Endothelial cell of hepatic sinusoid (primary cell): ENCODE measurements around the gene INHA.

Experiments used
- in situ Hi-C: cut with HindIII; loops from 2 replicates; pipeline ENCODE4 v1.10.0; 2017; ENCODE audit warnings: low sequenced_read_pairs

The INHA gene, protein sequence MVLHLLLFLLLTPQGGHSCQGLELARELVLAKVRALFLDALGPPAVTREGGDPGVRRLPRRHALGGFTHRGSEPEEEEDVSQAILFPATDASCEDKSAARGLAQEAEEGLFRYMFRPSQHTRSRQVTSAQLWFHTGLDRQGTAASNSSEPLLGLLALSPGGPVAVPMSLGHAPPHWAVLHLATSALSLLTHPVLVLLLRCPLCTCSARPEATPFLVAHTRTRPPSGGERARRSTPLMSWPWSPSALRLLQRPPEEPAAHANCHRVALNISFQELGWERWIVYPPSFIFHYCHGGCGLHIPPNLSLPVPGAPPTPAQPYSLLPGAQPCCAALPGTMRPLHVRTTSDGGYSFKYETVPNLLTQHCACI

DNA sequence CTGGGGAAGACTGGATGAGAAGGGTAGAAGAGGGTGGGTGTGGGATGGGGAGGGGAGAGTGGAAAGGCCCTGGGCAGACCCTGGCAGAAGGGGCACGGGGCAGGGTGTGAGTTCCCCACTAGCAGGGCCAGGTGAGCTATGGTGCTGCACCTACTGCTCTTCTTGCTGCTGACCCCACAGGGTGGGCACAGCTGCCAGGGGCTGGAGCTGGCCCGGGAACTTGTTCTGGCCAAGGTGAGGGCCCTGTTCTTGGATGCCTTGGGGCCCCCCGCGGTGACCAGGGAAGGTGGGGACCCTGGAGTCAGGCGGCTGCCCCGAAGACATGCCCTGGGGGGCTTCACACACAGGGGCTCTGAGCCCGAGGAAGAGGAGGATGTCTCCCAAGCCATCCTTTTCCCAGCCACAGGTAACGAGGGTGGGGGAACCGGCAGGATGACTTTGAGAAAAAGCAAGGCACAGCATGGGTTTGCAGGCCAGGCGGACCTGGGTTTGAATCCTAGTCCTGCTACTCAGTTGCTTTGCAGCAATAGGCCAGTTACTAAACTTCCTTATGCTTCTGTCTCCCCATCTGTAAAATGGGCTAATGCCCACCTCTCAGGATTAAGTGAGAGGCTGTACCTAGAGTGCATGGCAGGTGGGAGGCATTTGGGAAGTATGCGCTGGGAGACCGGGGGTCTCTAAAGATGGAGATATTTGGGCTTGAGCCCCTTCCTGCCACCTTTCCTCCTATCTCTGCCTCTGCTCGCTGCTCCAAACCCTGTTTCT lies at the start of gene INHA:
Gene INHA (plus strand): TSS at position 74 of the 765 bp plus-strand sequence. CDS start 65 bp downstream, at position 139.
- in situ Hi-C loops: no loop called here

DNA sequence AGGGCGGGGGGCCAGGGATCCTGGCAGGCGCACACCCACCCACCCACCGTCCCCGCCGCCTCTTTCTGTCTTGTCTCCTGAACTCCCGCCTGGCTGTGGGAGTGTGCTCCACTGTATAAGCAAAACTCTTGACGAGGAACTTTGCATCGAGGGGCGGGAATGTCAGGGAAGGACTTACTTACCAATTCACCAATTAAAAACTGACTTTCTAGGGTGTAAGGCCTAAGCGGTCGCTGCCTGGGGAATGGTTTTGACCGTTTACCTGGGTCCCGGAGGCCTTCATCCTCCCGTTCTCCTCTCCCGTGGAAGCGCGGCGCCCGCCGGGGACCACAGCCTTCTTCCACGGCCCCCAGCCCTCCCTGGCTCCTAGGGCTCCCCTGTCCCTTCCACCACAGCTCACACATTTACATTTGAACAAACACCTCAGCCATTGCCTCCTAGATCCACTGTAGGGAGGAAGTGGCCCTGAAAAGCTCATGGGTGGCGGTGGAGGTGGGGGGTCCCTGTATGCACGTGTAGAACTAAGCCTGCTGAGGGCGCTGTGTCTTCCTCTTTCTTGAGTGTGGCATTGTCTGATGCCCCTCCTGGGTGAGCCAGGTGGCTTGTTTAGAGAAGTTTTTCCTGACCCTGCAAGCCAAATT lies 49.0 kb upstream of the INHA start:
- in situ Hi-C loops: no loop called here

DNA sequence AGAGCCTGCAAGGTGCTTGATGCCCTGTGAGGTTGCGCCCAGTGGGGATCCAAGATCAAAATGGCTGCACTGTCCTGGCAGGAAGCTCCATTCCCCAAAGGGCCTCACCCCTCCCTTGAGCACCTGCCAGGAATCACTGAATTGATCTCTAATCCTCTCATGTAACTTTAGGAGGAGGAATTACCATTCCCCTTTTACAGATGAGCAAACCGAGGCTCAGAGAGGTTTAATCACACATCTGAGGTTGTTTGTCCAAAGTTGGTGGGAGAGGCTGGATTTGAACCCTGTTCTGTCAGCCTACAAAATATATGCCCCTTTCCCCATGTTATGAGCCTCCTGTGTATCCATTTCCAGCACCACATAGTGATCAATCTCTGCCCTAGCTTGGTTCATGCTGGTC lies 47.3 kb upstream of the INHA start:
- in situ Hi-C loops: no loop called here

DNA sequence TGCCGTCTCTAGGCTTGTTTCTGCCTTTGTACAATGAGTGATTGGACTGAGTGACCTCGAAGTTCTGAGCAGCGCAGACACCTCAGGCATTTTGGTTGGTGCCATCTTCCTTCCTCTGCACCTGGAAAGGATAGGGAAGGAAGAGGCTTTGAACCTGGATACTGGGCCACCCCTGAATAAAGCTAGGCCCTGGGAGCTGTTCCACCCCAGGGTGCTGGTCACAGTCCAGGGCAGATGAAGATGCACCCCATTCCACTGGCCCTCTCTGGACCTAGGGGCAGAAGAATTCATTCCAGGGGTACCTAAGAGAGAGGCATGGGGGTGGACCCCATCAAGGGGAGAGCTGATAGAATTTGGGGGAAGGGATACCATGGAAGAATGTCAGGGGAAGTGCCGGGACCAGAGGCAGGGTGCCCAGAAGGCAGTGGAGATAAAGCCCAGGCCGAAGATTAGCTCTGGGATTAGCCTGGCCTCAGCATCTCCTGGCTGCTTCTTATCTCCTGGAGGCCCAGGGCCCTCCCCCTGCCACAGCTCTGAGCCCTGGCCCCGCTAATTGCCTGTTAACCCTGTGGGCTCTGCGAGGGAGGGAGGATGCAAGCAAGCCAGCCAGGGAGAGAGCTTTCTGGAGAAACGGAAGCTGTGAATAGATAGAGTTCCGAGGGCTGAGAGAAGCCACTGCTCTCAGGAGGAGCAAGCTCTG lies 46.4 kb upstream of the INHA start:
- in situ Hi-C loops: no loop called here

DNA sequence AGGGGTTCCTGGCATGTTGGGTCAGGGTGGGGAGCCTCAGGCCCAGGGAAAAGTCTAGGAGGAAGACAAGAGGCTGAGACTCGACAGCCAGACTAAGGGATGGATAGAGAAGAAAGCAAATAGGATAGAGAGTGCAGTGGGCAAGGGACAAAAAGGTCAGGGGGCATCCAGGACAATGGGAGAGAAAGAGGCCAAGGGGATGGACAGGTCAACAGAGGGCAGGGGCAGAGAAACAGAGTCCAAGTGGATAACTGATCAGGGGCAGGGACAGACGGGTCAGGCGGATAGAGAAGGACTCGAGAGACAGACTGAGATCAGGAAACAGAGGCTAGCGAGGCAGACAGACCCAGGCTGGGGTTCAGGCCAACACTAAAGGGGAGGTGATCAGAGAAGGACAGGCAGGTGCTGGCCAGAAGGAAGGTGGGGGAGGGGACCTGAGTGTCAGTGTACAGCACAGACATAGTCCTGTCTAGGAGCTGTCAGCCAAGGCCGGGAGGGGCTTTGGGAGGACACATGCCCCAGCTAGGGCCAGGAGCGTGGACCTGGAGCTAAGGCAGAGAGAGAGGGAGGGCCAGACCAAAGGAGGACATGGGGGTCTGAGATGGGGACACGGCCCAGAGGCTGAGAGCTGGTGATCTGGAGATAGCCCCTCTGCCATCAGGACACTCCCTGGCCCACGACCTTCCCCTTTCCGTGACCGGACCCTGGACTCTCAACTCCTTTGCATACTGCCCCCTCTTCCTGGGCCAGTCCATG lies 45.6 kb upstream of the INHA start:
- in situ Hi-C loops: no loop called here

DNA sequence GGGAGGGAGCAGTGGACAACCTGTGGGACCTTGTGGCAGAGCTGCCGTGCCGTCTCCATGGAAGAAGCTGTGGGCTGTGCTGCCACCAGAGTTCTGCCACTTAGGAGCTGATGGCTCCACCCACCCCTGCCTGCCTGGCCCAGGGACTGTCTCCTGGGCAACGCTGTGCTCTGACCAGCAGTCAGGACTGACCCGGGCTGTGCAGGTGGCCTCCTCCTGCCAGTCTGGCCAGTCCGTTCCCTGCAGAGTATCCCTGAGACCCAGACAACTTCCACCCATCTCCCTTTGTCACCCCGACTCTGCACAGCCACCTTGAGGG lies 45.1 kb upstream of the INHA start:
- in situ Hi-C loops: no loop called here

DNA sequence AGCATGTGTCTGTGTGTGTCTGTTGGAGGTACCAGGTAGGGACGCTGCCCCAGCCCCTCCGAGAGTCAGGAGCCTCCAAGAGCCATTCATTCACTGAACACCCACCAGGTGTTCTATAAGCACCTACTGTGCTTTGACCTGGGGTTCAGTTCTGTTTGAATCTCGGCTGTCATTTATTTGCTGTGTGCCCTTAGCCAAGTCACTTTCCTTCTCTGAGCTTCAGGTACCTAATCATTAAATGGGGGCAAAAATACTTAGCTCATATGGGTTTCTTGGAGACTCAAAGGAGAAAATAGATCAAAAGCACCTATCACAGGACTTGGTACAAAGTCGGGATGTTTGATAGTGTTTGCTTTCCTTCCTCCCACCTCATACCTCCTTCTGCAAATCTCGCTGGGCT lies 44.6 kb upstream of the INHA start:
- in situ Hi-C loops: no loop called here

DNA sequence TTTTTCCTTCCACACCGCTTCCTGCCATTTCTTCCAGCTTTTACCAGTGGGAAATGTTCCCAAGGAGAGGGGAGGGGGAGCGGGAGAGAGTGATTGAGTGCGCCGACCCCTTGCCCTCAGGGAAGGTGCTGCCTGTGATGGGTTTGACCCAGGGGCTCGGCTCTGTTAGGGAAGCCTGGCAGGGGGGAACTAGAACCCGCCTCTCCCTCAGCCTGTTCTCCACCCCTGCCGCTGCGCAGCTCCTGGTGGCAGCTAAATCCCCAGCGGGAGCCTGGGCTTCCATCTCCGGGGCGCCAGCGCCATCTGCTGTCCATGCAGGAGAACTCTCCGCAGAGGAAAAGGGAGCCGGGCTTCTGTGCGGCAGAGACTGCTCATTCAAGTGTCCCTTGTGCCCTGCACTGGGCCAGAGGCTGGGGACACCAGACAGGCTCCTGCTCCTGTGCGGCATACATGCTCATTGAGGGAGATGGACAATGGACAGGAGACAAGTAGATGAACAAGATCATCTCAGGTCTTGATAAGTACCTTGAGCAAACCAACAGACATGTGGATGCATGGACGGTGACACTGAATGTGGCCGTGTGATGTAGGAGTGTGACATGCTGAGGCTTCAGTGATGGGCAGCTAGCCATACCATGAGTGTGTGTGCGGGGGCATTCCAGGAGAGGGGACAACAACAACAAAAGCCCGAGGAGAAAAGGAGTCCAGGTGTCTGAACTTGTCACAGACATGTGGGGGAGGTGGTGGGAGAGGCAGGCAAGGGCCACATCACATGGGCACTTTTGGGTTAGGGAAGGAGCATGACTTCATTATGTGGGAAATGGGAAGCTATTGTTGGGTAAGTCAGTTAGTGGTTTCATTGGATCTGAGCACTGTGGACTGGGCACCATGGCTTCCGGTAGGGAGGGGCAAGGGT lies 41.8 kb upstream of the INHA start:
- in situ Hi-C loops: no loop called here

DNA sequence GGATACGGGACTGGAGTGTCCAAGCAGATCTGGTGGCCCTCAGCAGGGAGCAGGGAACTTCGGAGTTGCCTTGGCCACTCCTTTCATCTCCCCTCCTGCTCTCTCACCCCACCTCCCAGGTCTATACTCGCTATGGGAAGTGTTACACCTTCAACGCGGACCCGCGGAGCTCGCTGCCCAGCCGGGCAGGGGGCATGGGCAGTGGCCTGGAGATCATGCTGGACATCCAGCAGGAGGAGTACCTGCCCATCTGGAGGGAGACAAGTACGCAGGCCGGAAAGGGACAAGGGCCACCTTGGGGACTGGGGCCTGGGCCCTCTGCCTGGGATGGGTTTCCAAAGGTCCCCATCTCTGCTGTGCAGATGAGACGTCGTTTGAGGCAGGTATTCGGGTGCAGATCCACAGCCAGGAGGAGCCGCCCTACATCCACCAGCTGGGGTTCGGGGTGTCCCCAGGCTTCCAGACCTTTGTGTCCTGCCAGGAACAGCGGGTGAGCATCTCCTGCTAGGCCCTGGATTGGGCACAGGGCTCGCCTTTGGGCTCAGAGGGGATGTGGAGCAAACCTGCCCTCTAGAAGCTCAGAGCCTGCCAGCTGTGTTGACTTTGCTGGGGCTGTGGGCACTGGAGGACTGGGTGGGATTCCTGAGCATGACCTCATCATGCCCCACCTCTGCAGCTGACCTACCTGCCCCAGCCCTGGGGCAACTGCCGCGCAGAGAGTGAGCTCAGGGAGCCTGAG lies 40.3 kb upstream of the INHA start:
- in situ Hi-C loops: no loop called here

DNA sequence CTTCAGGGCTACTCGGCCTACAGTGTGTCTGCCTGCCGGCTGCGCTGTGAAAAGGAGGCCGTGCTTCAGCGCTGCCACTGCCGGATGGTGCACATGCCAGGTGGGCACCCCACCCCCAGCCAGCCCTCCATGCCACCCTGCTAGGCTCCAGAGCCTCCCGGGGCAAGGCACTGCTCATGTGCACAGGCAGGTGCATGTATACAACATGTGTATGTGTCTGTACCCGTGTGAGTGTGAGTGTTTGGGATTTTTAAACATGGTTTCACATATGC lies 39.8 kb upstream of the INHA start:
- in situ Hi-C loops: no loop called here

DNA sequence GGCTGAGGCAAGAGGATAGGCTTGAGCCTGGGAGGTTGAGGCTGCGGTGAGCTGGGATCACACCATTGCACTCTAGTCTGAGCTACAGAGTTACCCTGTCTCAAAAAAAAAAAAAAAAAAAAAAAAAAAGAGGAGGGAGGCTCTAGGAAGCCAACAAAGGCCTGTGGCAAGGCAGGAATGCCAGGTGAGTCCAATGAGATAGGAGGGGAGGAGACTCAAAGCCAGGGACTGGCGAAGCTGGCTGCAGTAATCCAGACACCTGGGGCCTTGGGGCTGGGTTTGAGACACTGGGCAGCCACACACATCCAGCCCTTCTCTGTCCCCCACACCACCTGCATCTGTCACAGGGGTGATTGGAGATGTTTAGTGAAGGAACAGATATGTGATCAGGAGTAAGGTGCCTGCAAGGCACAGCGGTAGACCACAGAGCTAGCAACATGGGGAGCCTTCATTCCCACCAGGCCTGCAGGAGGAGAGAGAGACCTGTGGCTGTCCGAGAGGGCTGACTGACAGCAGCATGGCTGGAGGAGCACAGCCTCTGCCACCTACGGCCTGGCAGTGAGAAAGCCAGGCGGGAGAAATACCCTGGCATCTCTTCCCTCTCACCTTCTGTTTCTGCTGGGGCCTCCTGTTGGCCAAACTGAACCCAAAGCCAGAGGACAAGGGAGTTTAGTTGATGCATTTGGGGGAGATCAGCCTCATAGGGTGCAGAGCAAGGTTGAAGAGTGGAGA lies 38.0 kb upstream of the INHA start:
- in situ Hi-C loops: no loop called here

DNA sequence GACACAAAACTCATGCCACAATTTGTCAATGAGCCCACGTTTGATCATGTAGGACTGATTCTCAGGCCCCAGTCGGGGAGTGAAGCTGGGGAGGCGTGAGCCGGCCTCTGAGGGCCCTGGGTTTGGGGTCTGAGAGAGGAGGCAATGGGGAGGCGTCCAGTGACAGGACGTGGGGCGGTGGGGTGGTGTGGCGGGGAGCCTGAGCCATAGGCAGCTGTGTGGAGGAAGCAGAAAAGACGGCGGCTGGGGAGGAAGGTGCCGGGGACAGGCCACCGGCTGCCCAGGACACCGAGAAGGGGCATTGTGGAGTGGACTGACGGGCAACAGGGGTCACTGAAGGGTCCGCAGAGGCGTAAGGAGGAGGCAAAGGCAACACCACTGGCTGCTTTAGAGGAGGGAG lies 35.7 kb upstream of the INHA start:
- in situ Hi-C loops: no loop called here

DNA sequence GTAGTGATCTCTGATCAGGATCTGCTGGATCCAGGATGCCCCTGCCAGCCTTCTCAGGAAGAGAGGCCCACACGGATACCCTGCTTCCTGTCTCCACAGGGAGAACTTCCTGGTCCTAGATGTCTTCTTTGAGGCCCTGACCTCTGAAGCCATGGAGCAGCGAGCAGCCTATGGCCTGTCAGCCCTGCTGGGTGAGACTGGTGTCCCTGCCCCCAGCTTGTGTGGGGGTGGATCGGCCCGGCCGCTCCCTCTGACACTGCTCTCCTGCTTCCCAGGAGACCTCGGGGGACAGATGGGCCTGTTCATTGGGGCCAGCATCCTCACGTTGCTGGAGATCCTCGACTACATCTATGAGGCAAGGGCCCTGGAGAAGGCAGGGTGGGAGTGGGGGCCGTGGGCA lies 35.1 kb upstream of the INHA start:
- in situ Hi-C loops: no loop called here

DNA sequence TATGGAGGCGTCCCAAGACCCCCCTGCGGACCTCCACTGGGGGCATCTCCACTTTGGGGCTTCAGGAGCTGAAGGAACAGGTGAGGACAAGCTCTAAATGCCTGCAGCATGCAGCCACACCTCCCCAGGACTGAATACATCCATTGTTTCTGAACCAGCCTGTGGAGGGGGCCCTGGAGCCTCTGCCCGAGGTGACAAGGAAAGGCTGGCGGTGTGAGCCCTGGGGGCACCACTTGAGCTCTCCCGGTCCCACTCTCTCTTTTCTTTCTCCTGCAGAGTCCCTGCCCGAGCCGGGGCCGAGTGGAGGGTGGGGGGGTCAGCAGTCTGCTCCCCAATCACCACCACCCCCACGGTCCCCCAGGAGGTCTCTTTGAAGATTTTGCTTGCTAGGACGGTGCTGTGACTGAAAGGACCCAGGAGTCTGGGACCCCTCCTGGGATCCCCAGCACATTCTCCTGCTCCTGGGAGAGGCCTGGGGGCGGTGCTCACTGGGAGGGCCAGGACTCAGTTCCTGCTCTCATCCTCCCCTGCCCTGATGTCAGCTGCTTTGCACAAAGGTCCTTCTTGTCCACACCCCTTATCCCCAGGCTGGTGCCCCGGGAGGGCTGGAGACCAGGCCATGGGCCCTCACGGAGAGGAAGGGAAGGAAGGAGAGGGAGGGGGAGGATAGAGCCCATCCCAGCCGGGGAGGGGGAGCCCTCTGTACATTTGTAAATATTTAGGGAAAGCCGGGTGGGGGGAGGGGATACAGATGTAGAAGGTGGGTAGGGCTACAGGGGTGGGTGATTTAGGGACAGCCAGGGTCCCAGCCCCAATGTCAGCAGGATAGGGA lies 34.2 kb upstream of the INHA start:
- in situ Hi-C loops: no loop called here

DNA sequence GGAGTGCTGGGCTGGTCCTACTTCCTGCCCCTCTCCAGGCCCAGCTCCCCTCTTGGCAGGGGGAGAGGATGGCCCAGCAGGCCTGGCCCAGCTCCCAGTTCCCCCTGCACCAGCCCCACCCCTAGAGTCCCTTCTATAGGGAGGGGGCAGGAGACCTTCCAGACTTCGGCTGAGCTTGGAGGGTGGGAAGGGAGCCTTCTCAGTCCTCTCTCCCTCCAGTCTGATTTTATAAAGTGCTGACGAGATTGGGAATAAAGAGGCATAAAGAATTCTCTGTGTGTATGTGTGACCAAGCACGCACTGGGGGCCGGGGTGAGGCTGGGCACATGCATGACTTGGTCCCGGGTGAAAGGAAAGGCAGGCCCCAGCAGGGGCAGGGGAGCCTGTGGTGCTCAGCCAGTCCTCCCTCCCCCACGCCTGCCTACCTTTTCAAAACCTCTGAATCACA lies 33.6 kb upstream of the INHA start:
- in situ Hi-C loops: no loop called here

DNA sequence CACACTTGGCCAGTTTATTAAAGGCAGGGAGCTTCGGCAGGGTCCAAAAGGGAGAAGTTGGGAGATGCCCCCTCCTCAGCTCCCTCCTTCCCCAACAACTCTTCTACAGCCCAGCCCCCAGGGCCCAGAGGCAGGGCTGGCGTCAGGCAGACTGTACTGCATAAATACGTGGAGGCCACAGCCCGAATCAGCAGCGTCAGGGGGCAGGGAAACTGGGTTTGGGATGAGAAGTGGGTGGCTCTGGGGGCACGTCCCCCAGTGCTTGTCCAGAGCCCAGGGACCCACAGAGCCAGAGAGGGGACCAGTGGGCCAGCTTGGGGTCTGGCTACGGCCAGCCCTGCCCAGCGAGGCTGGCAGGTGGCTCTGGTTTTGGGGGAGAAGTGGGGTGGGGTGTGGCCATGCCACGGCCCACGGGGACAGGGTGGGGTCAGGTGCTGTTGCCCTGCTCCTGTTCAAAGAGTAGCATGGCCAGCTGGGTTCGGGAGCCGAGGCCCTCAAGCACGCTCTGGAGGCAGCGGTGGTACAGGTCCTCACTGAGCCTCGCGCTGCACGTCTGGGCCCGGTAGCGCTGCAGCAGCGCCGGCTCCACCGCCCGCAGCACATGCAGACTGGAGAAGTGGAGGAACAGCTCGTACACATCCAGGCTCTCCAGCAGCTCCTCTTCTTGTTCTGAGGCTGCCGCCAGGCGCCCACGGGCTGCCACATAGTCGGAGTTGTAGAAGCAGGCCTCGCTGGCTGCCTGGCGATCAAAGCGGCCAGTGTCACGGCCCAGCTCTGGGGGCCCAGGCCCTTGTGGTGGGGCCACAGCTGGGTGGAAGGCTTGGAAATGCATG lies 32.9 kb upstream of the INHA start:
- in situ Hi-C loops: no loop called here
